Choroid plexus epithelial cell (primary cell): ENCODE measurements around the gene CHST15.

Source experiments
- DNase-seq: peaks from one replicate; pipeline ENCODE4 v3.0.0-alpha.2; 2010; ENCODE audit warnings: low read depth
- H3K4me3 ChIP-seq: 2 replicates; pipeline ENCODE4 v1.5.1; 2011; ENCODE audit warnings: low read depth, mild to moderate bottlenecking, control low read depth, low read length, moderate library complexity
- TF ChIP-seq, protein P1 (sequence below): conservative IDR thresholded peaks from 2 replicates; pipeline ENCODE4 v1.5.1; 2011; ENCODE audit warnings: low read depth, mild to moderate bottlenecking, control low read depth, inconsistent platforms, low read length, moderate library complexity

Gene CHST15

DNA sequence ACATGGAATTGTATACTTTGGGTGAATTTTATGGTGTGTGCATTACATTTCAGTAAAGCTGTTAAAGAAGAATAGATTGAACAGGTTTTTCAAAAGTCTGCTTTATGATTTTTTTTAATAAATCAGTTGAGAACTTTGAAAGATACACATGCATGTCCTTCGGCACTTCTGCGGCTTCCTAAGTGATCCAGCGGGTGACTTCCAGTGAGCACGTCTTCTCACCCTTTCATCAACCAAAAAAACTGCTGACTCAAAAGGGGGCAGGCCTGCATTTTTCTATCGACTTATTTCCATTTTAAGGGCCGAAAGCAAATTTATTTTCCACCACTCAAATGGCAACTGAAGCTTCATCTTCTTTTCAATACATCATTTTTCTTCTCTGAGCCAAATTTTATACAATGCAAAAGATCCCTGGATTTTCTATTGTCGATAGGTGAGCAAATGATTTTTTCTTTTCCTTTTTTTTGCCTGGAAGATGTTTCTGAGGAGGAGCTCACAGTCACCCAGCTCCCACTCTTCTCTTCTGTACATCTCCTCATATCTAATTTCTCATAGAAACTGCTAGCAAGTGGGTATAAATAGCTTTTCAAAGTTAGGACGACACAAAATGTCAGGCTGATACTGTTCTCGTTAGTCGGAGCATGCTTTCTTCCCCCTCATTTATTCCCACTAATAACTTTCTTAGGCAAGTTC is 10.2 kb downstream of the CHST15 start:
- no peak for DNase-seq
- TF ChIP-seq, protein P1, sequence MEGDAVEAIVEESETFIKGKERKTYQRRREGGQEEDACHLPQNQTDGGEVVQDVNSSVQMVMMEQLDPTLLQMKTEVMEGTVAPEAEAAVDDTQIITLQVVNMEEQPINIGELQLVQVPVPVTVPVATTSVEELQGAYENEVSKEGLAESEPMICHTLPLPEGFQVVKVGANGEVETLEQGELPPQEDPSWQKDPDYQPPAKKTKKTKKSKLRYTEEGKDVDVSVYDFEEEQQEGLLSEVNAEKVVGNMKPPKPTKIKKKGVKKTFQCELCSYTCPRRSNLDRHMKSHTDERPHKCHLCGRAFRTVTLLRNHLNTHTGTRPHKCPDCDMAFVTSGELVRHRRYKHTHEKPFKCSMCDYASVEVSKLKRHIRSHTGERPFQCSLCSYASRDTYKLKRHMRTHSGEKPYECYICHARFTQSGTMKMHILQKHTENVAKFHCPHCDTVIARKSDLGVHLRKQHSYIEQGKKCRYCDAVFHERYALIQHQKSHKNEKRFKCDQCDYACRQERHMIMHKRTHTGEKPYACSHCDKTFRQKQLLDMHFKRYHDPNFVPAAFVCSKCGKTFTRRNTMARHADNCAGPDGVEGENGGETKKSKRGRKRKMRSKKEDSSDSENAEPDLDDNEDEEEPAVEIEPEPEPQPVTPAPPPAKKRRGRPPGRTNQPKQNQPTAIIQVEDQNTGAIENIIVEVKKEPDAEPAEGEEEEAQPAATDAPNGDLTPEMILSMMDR: no peak
- no peak overlapping the region for H3K4me3 ChIP-seq

DNA sequence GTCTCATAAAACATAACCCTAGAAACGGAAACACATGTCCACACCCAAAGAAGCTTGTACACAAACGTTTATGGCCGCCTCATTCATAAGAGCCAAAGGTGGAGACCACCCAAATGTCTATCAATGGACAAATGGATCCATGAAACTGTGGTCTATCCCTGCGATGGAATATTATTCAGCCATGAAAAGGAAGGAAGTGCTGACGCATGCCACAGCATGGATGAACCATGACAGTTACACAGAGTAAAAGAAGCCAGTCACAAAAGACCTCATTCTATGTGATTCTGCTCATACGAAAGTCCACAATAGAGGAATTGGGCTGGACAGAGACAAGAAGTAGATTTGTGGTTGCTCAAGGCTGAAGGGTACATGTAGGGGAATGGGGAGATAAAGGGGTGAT is 10.8 kb downstream of the CHST15 start:
- no peak for DNase-seq
- TF ChIP-seq, protein P1: no peak
- H3K4me3 ChIP-seq: no peak overlapping the region

DNA sequence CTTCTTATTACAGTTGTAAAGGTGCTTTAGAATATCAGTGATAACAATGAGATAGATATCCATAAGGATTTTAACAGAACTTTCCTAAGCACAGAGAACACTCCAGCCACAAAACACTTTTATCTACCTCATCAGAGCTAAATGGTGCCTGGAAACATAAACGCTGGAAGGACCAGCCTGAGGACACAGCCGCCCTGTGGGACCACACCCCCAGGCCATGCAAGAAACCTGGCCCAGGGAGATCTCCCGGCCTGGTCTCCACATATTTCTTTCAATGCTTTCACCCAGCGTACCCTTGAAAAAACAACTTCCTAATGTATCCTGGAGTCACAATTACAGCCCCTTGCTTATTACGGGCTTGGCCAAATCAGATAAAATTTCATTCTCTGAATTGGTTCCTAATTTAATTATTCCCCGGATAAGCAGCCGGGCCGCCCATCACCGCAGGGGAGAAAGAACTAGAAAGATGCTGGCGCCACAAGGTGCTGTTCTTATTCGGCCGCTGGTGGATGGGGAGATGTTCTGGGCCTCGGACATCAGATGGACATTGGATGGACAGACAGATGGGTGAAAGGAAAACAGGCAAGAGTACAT is 11.8 kb downstream of the CHST15 start:
- no peak overlapping the region for H3K4me3 ChIP-seq
- TF ChIP-seq, protein P1: no peak
- DNase-seq: no peak

DNA sequence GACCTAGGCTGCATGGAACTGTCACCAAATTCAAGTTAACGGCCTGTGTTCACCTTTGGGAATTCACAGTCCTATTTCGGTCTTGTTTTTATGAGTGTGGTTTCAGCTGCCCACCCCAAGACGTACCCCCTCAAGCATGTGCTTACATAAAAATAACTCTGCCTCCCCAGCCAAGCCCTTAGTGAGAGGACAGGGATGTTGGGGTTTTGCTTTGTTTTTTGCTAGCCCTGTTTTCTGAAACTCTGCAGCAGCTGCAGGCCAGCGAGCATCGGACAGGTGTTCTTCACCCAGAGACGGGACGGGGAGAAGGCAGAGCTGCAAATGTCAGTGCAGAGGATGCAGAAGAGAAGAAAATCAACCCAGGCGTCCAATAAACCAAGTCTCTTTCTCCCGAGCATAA is 13.5 kb downstream of the CHST15 start:
- TF ChIP-seq, protein P1: no peak
- no peak overlapping the region for H3K4me3 ChIP-seq
- no peak for DNase-seq

DNA sequence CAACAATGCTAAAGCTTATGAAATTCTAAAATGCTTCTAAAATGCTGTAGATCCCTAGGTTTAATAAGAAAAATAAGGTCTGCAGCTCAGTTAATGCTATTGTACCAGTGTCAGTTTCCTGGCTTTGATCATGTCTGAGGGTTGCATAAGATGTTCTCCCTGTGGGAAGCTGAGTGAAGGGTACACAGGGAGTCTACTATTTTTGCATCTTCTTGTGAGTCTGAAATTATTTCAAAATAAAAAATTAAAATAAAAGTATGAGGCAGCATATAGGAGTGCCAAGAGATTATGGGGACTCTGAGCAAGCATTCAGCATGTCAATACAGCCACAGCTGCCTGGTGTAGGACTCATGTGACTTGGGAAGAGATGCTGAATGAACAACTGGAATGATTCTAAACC is 14.7 kb downstream of the CHST15 start:
- no peak for DNase-seq
- TF ChIP-seq, protein P1: no peak
- H3K4me3 ChIP-seq: no peak overlapping the region

DNA sequence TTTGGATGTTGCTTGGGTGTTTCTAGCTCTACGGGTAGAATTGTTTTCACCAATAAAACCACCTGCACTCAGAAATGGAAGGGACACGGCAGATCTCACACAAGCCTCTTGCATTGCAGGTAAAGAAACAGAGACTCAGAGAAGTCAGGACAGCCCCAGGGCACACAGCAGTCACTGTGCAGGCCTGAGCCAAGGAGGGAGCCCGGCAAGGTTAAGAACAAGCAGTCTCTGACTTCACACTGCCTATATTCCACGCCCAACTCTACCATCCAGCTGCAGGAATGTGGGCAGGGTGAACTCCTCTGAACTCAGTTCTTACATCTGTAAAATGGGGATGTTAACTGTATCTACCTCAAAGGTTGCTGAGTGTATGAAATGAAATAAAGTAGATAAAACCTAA is 15.4 kb downstream of the CHST15 start:
- H3K4me3 ChIP-seq: no peak overlapping the region
- TF ChIP-seq, protein P1: no peak
- DNase-seq: no peak
